Measurements from ENCODE around the gene OTOS.

GRCh38 chr2:240127911-240128607, 12.4 kb downstream of the OTOS start:
- TF ChIP-seq CTCF (conservative IDR thresholded peaks at IDR 0.05; ENCODE audit: low read depth, low read length) (no peak), EZH2 (IDR thresholded peaks at IDR 0.05; ENCODE audit: borderline replicate concordance, low read depth, low read length, poor library complexity, severe bottlenecking) (no peak)

Data from A673 (cell line).